Liver (tissue), 3 donors: ENCODE measurements around the gene CDKN1A.

Experiments used
- CTCF ChIP-seq: fragments of 150-350 bp; IDR thresholded peaks from 2 replicates; pipeline ENCODE4 v1.5.1; 2017; ENCODE audit warnings: improper control_type of control experiment, low read depth, low read length; ENCODE audit not compliant: missing input control
- FOXA1 ChIP-seq: IDR thresholded peaks from 2 replicates; pipeline ENCODE4 v1.6.1; 2016; ENCODE audit warnings: antibody characterized with exemption
- GABPA ChIP-seq, 2 donors: IDR thresholded peaks in 1 of 2; conservative IDR thresholded peaks in 1 of 2; 2 replicates each; pipeline ENCODE4 v1.6.1; 2016; ENCODE audit warnings: antibody characterized with exemption in 2 of 2, mild to moderate bottlenecking in 1 of 2, moderate library complexity in 1 of 2
- JUND ChIP-seq, 2 donors: IDR thresholded peaks; 2 replicates each; pipeline ENCODE4 v1.6.1; 2016; ENCODE audit warnings: antibody characterized with exemption in 2 of 2
- RAD21 ChIP-seq, 2 donors: IDR thresholded peaks; 2 replicates each; pipeline ENCODE4 v1.6.1; 2016; ENCODE audit warnings: antibody characterized with exemption in 2 of 2, mild to moderate bottlenecking in 2 of 2
- SP1 ChIP-seq: IDR thresholded peaks from 2 replicates; pipeline ENCODE4 v1.6.1; 2018; ENCODE audit warnings: antibody characterized with exemption, mild to moderate bottlenecking
- TAF1 ChIP-seq: conservative IDR thresholded peaks from 2 replicates; pipeline ENCODE4 v1.6.1; 2016; ENCODE audit warnings: antibody characterized with exemption, mild to moderate bottlenecking
- donor health status: healthy.
- donor health status: healthy.

GRCh38 chr6:36695414-36695813 lies 16.9 kb downstream of the CDKN1A start:
- TF ChIP-seq CTCF (no peak), RAD21 (IDR thresholded peaks at IDR 0.05) (no peak), TAF1 (no peak), FOXA1 (no peak), JUND (IDR thresholded peaks at IDR 0.05) (no peak), SP1 (no peak), GABPA (IDR thresholded peaks at IDR 0.05 in 1 of 2, conservative IDR thresholded peaks at IDR 0.05 in 1 of 2) (no peak)
